Smooth muscle cell (in vitro differentiated cells): ENCODE data around the gene H1-8. TPM values are rescaled to one million over a fixed set of nuclear protein-coding genes. Genes with fewer than 3 reads are reported as not detected.

Experiments
- DNase-seq: peaks from one replicate; lab custom pipeline; 2025; ENCODE audit not compliant: unreplicated experiment; lab: John Stamatoyannopoulos, UW
- H2AFZ ChIP-seq: fragments of 200-600 bp; sonication (generic); 2 replicates; pipeline ENCODE4 v1.6.0; 2016; ENCODE audit warnings: antibody characterized with exemption, low read depth, mild to moderate bottlenecking
- H3F3A ChIP-seq: fragments of 200-600 bp; sonication (generic); 2 replicates; pipeline ENCODE4 v1.6.0; 2017; ENCODE audit warnings: antibody characterized with exemption, low read depth
- H3K27ac ChIP-seq: fragments of 200-600 bp; sonication (generic); 2 replicates; pipeline ENCODE4 v1.5.1; 2016; ENCODE audit warnings: low read depth, mild to moderate bottlenecking
- H3K27me3 ChIP-seq: fragments of 200-600 bp; sonication (generic); 2 replicates; pipeline ENCODE4 v1.6.1; 2016; ENCODE audit warnings: low read depth, mild to moderate bottlenecking
- H3K36me3 ChIP-seq: fragments of 200-600 bp; sonication (generic); 2 replicates; pipeline ENCODE4 v1.5.1; 2016; ENCODE audit warnings: low read depth
- H3K4me1 ChIP-seq: fragments of 200-600 bp; sonication (generic); 2 replicates; pipeline ENCODE4 v1.5.1; 2016; ENCODE audit warnings: low read depth
- H3K4me2 ChIP-seq: fragments of 200-600 bp; sonication (generic); 2 replicates; pipeline ENCODE4 v1.6.0; 2016; ENCODE audit warnings: mild to moderate bottlenecking
- H3K4me3 ChIP-seq: fragments of 200-600 bp; sonication (generic); 2 replicates; pipeline ENCODE4 v1.5.1; 2016; ENCODE audit warnings: mild to moderate bottlenecking
- H3K79me2 ChIP-seq: fragments of 200-600 bp; sonication (generic); 2 replicates; pipeline ENCODE4 v1.6.0; 2016; ENCODE audit warnings: low read depth, mild to moderate bottlenecking
- H3K9ac ChIP-seq: fragments of 200-600 bp; sonication (generic); 2 replicates; pipeline ENCODE4 v1.6.0; 2016; ENCODE audit warnings: low read depth
- H3K9me3 ChIP-seq: fragments of 200-600 bp; sonication (generic); replicated peaks from 2 replicates; pipeline ENCODE4 v1.5.1; 2016; ENCODE audit warnings: low read depth
- H4K20me1 ChIP-seq: fragments of 200-600 bp; sonication (generic); 2 replicates; pipeline ENCODE4 v1.6.0; 2016; ENCODE audit warnings: low read depth
- CTCF ChIP-seq: fragments of 200-600 bp; sonication (generic); IDR thresholded peaks from 2 replicates; pipeline ENCODE4 v1.5.1; 2017; ENCODE audit warnings: borderline replicate concordance, mild to moderate bottlenecking, antibody characterized with exemption; ENCODE audit not compliant: insufficient read depth, poor library complexity, severe bottlenecking
- WGBS: methylation state at CpG from one replicate; pipeline ENCODE4 v1.1.7; 2016; ENCODE audit warnings: low lambda C conversion rate; 5-methylcytosine and 5-hydroxymethylcytosine counted together
- polyA plus RNA-seq: library from polyadenylated mRNA; unstranded; fragments of >200 nt; fragmentation: Nextera tagmentation; extraction: Ambion mirVana; gene quantifications from 2 replicates; pipeline ENCODE4 v1.2.1, GENCODE V29; 2016
- total RNA-seq: library from RNA; depleted of rRNA; stranded (reverse); fragments of >200 nt; gene quantifications from 2 replicates; pipeline ENCODE4 v1.2.3, GENCODE V29; 2014

Gene H1-8
- total and polyA plus RNA-seq, 2 experiments from 2014 or later, result not detected

- H3K79me2 ChIP-seq, result no peaks in the 10 kb centered on the region
- no peaks in the 10 kb centered on the region for H3K27me3 ChIP-seq
- H3K27ac ChIP-seq, result no peak overlapping the region
- H3K9ac ChIP-seq, result no peak overlapping the region
- H3K4me3 ChIP-seq, result no peak overlapping the region
- H3F3A ChIP-seq, result no peaks in the 10 kb centered on the region
- no peaks in the 10 kb centered on the region for H4K20me1 ChIP-seq
- DNase-seq, result no peak
- H3K9me3 ChIP-seq, result no peaks in the 10 kb centered on the region
- no peak for TF ChIP-seq CTCF
- no peaks in the 10 kb centered on the region for H3K4me1 ChIP-seq
- WGBS, result 93% methylated on average over 4 of the region's 4 CpGs
- H3K36me3 ChIP-seq, result no peaks in the 10 kb centered on the region
- no peak overlapping the region for H2AFZ ChIP-seq
- H3K4me2 ChIP-seq, result no peak overlapping the region
Observed at GRCh38 chr3:129524081-129524480, 18.9 kb upstream of the H1-8 start.

- H3K27ac ChIP-seq, result no peak overlapping the region
- 67% methylated on average over 8 of the region's 8 CpGs for WGBS
Observed at GRCh38 chr3:129525341-129525968, 17.5 kb upstream of the H1-8 start.

GRCh38 chr3:129526121-129526900 lies 16.7 kb upstream of the H1-8 start:
- H2AFZ ChIP-seq, result no peak overlapping the region
- H3K4me3 ChIP-seq, result no peak overlapping the region
- no peak for TF ChIP-seq CTCF
- WGBS, result 95% methylated on average over 12 of the region's 12 CpGs
- H3K27ac ChIP-seq, result no peak overlapping the region
- DNase-seq, result no peak
- peaks cover 4% of the 10 kb centered on the region for H3K4me1 ChIP-seq
- no peaks in the 10 kb centered on the region for H3K9me3 ChIP-seq
- H3K4me2 ChIP-seq, result no peak overlapping the region
- H3F3A ChIP-seq, result no peaks in the 10 kb centered on the region
- H3K36me3 ChIP-seq, result no peaks in the 10 kb centered on the region
- no peak overlapping the region for H3K9ac ChIP-seq
- no peaks in the 10 kb centered on the region for H3K27me3 ChIP-seq
- H4K20me1 ChIP-seq, result no peaks in the 10 kb centered on the region
- no peaks in the 10 kb centered on the region for H3K79me2 ChIP-seq

More at GRCh38 chr3:129525341-129525968, 17.5 kb upstream of the H1-8 start:
- TF ChIP-seq CTCF, result no peak
- H3K9me3 ChIP-seq, result no peaks in the 10 kb centered on the region
- no peaks in the 10 kb centered on the region for H3F3A ChIP-seq
- no peak overlapping the region for H3K4me2 ChIP-seq
- no peak for DNase-seq
- H3K4me1 ChIP-seq, result peaks cover 4% of the 10 kb centered on the region
- H3K36me3 ChIP-seq, result no peaks in the 10 kb centered on the region
- no peak overlapping the region for H3K4me3 ChIP-seq
- H3K79me2 ChIP-seq, result no peaks in the 10 kb centered on the region
- H4K20me1 ChIP-seq, result no peaks in the 10 kb centered on the region
- no peak overlapping the region for H3K9ac ChIP-seq
- no peak overlapping the region for H2AFZ ChIP-seq
- H3K27me3 ChIP-seq, result no peaks in the 10 kb centered on the region
